ENCODE measurements around the gene ZMYND15. TPM values are rescaled to one million over a fixed set of nuclear protein-coding genes. Genes with fewer than 3 reads are reported as not detected.

The ZMYND15 gene
- total and polyA plus RNA-seq, 2 of the 13 experiments (the other 11 are each of a cell fraction or from before 2014, with no cell fraction given) = 0.24 to 2.7 TPM

- TF ChIP-seq, protein P1, sequence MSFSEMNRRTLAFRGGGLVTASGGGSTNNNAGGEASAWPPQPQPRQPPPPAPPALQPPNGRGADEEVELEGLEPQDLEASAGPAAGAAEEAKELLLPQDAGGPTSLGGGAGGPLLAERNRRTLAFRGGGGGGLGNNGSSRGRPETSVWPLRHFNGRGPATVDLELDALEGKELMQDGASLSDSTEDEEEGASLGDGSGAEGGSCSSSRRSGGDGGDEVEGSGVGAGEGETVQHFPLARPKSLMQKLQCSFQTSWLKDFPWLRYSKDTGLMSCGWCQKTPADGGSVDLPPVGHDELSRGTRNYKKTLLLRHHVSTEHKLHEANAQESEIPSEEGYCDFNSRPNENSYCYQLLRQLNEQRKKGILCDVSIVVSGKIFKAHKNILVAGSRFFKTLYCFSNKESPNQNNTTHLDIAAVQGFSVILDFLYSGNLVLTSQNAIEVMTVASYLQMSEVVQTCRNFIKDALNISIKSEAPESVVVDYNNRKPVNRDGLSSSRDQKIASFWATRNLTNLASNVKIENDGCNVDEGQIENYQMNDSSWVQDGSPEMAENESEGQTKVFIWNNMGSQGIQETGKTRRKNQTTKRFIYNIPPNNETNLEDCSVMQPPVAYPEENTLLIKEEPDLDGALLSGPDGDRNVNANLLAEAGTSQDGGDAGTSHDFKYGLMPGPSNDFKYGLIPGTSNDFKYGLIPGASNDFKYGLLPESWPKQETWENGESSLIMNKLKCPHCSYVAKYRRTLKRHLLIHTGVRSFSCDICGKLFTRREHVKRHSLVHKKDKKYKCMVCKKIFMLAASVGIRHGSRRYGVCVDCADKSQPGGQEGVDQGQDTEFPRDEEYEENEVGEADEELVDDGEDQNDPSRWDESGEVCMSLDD (CRISPR knock-in tag; IDR thresholded peaks at IDR 0.05; ENCODE audit: borderline replicate concordance) = no peak
- TF ChIP-seq KDM5B (CRISPR knock-in tag; IDR thresholded peaks at IDR 0.05; ENCODE audit: borderline replicate concordance) (no peak), SP2 (CRISPR knock-in tag; IDR thresholded peaks at IDR 0.05) (no peak), ZNF556 (CRISPR knock-in tag; IDR thresholded peaks at IDR 0.05; ENCODE audit: borderline replicate concordance) (no peak), LCORL (IDR thresholded peaks at IDR 0.05) (no peak; the same call in 1 of the 2 replicates), LCORL (CRISPR knock-in tag; IDR thresholded peaks at IDR 0.05) (peak; percentile 69; the same call in 1 of the 2 replicates), RARG (CRISPR knock-in tag; IDR thresholded peaks at IDR 0.05; ENCODE audit: low read depth) (no peak), TCF7L2 (IDR thresholded peaks at IDR 0.05; ENCODE audit: low read depth, low read length) (no peak), ELF4 (CRISPR knock-in tag; IDR thresholded peaks at IDR 0.05; ENCODE audit: borderline replicate concordance) (no peak), NR1H2 (CRISPR knock-in tag; IDR thresholded peaks at IDR 0.05; ENCODE audit: borderline replicate concordance, low read depth) (no peak), DPF2 (CRISPR knock-in tag; IDR thresholded peaks at IDR 0.05; ENCODE audit: borderline replicate concordance, low read depth) (no peak), NR2C2 (CRISPR knock-in tag; IDR thresholded peaks at IDR 0.05; ENCODE audit: borderline replicate concordance) (peak; percentile 78), ARHGAP35 (CRISPR knock-in tag; IDR thresholded peaks at IDR 0.05; ENCODE audit: borderline replicate concordance) (no peak), ZNF414 (CRISPR knock-in tag; IDR thresholded peaks at IDR 0.05) (no peak), TP53 (CRISPR knock-in tag; conservative IDR thresholded peaks at IDR 0.05) (no peak), ZFX (CRISPR knock-in tag; IDR thresholded peaks at IDR 0.05; ENCODE audit: low read depth) (peak; percentile 90), ZNF773 (CRISPR knock-in tag; IDR thresholded peaks at IDR 0.05; ENCODE audit: borderline replicate concordance) (no peak), TEAD2 (CRISPR knock-in tag; IDR thresholded peaks at IDR 0.05) (no peak), SMAD1 (CRISPR knock-in tag; IDR thresholded peaks at IDR 0.05; ENCODE audit: borderline replicate concordance, low read depth) (no peak), THAP11 (CRISPR knock-in tag; IDR thresholded peaks at IDR 0.05) (peak; percentile 84), MIER2 (CRISPR knock-in tag; IDR thresholded peaks at IDR 0.05) (0 out of 2 replicates have a peak, but pooled peaks have one; percentile 14), MYNN (CRISPR knock-in tag; IDR thresholded peaks at IDR 0.05; ENCODE audit: low read depth) (no peak)
- TF ChIP-seq, protein P2, sequence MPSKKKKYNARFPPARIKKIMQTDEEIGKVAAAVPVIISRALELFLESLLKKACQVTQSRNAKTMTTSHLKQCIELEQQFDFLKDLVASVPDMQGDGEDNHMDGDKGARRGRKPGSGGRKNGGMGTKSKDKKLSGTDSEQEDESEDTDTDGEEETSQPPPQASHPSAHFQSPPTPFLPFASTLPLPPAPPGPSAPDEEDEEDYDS (CRISPR knock-in tag; IDR thresholded peaks at IDR 0.05) = peak; percentile 39; the same call in 1 of the 2 replicates
- TF ChIP-seq, protein P3, sequence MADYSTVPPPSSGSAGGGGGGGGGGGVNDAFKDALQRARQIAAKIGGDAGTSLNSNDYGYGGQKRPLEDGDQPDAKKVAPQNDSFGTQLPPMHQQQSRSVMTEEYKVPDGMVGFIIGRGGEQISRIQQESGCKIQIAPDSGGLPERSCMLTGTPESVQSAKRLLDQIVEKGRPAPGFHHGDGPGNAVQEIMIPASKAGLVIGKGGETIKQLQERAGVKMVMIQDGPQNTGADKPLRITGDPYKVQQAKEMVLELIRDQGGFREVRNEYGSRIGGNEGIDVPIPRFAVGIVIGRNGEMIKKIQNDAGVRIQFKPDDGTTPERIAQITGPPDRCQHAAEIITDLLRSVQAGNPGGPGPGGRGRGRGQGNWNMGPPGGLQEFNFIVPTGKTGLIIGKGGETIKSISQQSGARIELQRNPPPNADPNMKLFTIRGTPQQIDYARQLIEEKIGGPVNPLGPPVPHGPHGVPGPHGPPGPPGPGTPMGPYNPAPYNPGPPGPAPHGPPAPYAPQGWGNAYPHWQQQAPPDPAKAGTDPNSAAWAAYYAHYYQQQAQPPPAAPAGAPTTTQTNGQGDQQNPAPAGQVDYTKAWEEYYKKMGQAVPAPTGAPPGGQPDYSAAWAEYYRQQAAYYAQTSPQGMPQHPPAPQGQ (CRISPR knock-in tag; IDR thresholded peaks at IDR 0.05; ENCODE audit: borderline replicate concordance) = no peak
Measured at GRCh38 chr17:4721203-4722135, 18.2 kb upstream of the ZMYND15 start (continued).
